Retinal pigment epithelial cell (primary cell): ENCODE measurements around the gene EFCAB14.
"Not testable (repeated sequence)": the region's sequence is repeated elsewhere in the genome, so short reads cannot be mapped to it uniquely, and the experiment has no call there.

Source experiments
- DNase-seq: peaks from one replicate; pipeline ENCODE4 v3.0.0-alpha.2; 2010; ENCODE audit warnings: low read depth
- H3K4me3 ChIP-seq: 2 replicates; pipeline ENCODE4 v1.5.1; 2011; ENCODE audit warnings: mild to moderate bottlenecking, low read length, control low read depth, moderate library complexity
- CTCF ChIP-seq: conservative IDR thresholded peaks from 2 replicates; pipeline ENCODE4 v1.5.1; 2011; ENCODE audit warnings: low read depth, low read length, control low read depth, inconsistent platforms

The EFCAB14 gene

GRCh38 chr1:46673749-46674182, 45.1 kb downstream of the EFCAB14 start:
- DNase-seq: no peak
- no peak overlapping the region for H3K4me3 ChIP-seq
- no peak for TF ChIP-seq CTCF

- H3K4me3 ChIP-seq: no peak overlapping the region
- no peak for TF ChIP-seq CTCF
- DNase-seq: no peak
These were observed 46.2 kb downstream of the EFCAB14 start for GRCh38 chr1:46672696-46673095.

GRCh38 chr1:46671554-46671953, 47.4 kb downstream of the EFCAB14 start, which contains the start of gene TEX38:
TSS of gene TEX38 (plus strand) at chr1:46671854. CDS start at chr1:46671935, 81 bp downstream.
- DNase-seq: no peak
- TF ChIP-seq CTCF: no peak
- no peak within 1 kb of the TSS for H3K4me3 ChIP-seq

GRCh38 chr1:46670134-46670533, 48.8 kb downstream of the EFCAB14 start:
- no peak for DNase-seq
- no peak overlapping the region for H3K4me3 ChIP-seq
- TF ChIP-seq CTCF: no peak

- no peak for TF ChIP-seq CTCF
- peak within 1 kb of the TSS; percentile 74 for H3K4me3 ChIP-seq
- DNase-seq: peak; percentile 31
These were observed 50.8 kb downstream of the EFCAB14 start, which contains the start of gene ATPAF1 for GRCh38 chr1:46667782-46668760. TSS of gene ATPAF1 (minus strand) at chr1:46668364. CDS start at chr1:46668322, 42 bp downstream.

- no peak for DNase-seq
- no peak for TF ChIP-seq CTCF
- H3K4me3 ChIP-seq: no peak overlapping the region
These were observed 52.9 kb downstream of the EFCAB14 start for GRCh38 chr1:46665983-46666382.

GRCh38 chr1:46662919-46663318, 56.0 kb downstream of the EFCAB14 start:
- H3K4me3 ChIP-seq, DNase-seq: not testable (repeated sequence)

GRCh38 chr1:46660116-46660515, 58.8 kb downstream of the EFCAB14 start:
- H3K4me3 ChIP-seq, DNase-seq: not testable (repeated sequence)
